22Rv1 (cell line): ENCODE data around the gene PLEKHN1.

Experiments
- ZFX ChIP-seq: fragments of 450-650 bp; IDR thresholded peaks from 2 replicates; pipeline ENCODE4 v1.6.1; 2017; ENCODE audit warnings: antibody characterized with exemption, borderline replicate concordance
- TF ChIP-seq, protein P1 (sequence below): fragments of 450-650 bp; IDR thresholded peaks from 2 replicates; pipeline ENCODE4 v1.5.1; 2017; ENCODE audit warnings: mild to moderate bottlenecking

DNA sequence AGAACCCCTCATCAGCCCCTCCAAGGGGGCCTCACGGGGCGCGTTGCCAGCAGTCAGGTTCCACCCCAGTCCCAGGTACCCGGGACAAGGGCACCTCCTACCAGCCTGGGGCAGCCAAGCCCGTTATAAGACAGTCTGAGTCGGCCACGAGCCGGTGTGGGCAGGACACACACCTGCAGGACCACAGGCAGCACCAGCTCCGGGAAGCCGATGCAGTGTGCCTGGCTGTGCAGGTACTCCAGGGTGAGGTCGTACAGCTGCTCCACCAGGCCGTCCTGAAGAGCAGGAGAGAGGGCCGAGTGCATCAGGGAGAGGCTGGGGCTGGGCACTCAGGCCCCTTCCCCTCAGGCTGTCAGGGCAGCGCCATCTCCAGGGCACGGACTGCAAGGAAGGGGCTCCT is 18.3 kb upstream of the PLEKHN1 start:
- TF ChIP-seq, protein P1, sequence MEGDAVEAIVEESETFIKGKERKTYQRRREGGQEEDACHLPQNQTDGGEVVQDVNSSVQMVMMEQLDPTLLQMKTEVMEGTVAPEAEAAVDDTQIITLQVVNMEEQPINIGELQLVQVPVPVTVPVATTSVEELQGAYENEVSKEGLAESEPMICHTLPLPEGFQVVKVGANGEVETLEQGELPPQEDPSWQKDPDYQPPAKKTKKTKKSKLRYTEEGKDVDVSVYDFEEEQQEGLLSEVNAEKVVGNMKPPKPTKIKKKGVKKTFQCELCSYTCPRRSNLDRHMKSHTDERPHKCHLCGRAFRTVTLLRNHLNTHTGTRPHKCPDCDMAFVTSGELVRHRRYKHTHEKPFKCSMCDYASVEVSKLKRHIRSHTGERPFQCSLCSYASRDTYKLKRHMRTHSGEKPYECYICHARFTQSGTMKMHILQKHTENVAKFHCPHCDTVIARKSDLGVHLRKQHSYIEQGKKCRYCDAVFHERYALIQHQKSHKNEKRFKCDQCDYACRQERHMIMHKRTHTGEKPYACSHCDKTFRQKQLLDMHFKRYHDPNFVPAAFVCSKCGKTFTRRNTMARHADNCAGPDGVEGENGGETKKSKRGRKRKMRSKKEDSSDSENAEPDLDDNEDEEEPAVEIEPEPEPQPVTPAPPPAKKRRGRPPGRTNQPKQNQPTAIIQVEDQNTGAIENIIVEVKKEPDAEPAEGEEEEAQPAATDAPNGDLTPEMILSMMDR = no peak
- TF ChIP-seq ZFX = no peak
